DMS79 treated with DMSO at 0.1 percent for 48 hours (cell line): ENCODE results near the gene WDR72.
A peak's percentile ranks its signal among the peaks of the same experiment; 100 is the strongest.
"Not testable (repeated sequence)": the region's sequence is repeated elsewhere in the genome, so short reads cannot be mapped to it uniquely, and the experiment has no call there.

Experiments
- DNase-seq: peaks from one replicate; lab custom pipeline; 2025; lab: John Stamatoyannopoulos, UW

WDR72 gene

DNA sequence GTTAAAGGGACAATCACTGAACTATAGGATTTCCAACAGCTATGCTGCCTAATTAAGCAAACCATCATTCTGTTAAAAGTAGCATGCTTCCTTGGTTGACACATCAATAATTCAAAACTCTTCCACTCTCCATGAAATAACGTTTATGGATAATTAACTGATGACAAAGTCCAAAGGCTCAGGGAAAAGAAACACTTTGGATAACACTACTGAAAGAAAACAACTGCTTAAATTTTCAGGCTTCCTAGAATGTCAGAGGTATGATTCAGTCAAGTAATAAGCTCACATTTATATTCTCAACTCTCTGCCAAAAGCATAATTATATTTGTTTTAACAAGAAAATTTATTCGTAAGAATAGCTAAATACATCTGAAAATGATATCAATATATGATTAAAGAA lies 49.6 kb downstream of the WDR72 start:
- no peak for DNase-seq

DNA sequence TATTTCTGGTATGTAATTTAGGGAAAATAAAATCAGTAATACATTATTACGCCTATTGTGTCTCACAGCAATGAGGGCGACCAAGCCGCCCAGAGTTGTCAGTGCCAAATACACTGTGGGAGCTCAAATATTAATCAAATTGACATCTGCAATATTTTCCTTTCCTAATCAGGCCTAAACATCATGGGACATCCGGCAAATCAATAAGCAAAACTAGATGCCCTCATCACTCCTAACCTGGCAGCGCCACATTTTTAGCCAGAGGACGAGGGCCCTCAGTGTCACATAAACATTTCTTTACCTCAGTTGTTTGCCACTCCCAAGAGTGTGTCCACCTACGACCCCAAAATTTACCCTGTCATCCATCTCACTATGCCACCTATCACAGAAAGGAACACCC lies 64.1 kb downstream of the WDR72 start:
- no peak for DNase-seq

DNA sequence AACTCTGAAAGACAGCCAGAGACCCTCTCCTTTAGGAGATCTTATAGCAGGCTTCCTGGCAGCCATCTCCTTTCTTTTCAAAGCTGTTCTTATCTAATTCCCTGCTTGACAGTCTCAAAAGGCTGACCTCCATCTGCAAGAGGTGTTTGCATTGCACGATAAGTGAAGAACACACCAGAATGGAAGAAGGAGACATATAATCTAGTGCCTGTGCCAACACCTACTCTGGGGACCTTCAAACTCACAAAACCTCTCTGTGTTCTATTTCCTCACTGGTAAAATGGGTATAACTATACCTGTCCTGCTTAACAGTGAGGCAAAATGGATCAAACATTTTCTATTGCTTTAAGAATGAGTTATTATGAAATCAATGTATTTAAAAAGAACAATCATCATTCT lies 65.0 kb downstream of the WDR72 start:
- no peak for DNase-seq

DNA sequence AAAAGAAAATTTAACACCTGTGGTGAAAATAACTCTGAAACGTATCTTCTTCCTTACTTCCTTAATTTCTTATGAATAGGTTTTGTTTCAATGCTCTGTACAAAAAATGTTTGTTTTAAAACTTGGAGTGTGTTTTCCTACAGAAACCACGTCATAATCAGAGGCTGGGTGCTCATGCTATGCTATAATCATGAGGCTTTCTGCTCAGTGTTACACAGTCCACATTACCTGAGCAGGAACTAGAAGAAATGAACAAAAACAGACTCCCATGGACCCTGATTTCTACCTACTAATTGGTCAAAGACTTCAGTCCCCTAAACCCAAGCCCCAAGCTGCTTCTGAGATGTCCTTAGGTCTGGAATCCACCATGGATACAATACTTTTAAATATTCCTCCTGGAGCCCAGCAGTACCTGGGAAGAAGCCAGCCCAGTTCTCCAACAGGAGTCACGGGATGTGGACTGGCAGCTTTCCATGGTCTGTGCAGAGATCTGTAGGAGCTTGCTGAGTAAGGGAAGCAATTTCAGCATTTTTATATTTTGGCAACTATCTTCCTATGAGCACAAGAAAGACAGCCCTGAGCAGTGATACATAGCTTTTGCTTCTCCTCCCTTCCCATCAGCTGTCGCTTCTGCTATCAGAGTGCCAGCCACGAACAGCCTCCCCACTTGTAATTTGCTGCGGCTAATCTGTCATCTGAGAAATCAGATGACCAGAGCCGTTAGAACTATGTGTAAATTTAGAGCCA lies 65.6 kb downstream of the WDR72 start:
- DNase-seq: no peak

DNA sequence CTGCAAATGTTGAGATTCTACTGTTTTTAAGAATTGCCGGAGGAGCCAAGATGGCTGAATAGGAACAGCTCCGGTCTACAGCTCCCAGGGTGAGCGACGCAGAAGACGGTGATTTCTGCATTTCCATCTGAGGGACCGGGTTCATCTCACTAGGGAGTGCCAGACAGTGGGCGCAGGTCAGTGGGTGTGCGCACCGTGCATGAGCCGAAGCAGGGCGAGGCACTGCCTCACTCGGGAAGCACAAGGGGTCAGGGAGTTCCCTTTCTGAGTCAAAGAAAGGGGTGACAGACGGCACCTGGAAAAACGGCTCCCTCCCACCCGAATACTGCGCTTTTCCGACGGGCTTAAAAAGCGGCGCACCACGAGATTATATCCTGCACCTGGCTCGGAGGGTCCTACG lies 75.3 kb downstream of the WDR72 start:
- DNase-seq: not testable (repeated sequence)

DNA sequence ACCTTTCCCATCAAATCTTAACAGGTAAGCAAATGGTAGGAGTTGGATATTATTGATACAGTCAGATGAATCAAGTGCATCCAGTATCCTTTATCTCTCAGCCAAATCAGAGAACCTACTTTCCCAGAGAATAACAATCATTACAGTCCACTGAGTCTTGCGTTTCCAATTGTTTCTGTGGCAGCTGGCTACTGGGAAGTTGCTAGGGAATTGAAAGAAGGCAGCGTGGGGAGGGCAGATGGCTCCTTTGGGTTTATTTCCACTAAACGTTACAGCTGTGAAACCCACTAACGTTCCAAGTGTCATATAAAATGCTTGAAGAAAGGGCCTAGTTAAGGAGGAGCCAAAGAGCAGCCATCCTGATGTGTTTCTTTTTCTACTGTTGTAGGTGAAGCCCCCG lies 78.4 kb downstream of the WDR72 start:
- DNase-seq: no peak

DNA sequence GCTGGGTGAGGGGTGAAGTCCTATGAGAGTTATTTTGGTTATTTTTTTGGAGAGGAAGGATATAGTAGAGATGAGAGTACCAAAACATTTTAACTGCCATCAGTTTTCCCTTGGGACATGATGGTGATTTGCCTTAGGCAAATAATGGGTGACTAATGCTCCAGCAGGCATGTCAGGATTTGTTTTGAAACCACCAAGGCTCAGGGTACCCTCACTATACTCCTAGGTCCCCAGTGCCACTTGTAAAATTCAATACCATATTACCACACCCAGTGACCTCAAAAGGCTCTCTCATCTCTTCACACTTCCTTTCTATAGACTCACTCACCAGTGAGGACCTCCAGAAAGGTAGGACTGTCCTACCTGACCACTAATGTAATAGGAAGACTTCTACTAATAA lies 83.6 kb downstream of the WDR72 start:
- DNase-seq: no peak

DNA sequence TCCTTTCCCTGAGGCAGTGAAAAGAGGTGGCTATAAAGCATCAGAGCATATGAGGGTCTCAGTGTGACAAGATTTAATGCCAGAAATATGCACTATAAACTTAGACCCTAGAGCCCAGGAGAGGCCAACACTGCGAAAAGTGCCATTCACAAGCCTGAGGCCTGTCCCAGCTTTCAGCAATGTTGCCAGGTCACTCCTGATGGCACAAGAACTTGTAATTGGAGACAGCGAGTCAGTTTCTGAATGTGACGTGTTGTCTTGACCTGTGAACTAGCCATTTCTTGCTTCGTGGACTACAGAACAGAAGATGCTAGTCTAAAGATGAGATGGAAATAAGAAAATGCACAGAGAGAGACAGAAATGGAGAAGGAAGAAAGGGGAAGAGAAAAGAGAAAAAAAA lies 87.9 kb downstream of the WDR72 start:
- no peak for DNase-seq

DNA sequence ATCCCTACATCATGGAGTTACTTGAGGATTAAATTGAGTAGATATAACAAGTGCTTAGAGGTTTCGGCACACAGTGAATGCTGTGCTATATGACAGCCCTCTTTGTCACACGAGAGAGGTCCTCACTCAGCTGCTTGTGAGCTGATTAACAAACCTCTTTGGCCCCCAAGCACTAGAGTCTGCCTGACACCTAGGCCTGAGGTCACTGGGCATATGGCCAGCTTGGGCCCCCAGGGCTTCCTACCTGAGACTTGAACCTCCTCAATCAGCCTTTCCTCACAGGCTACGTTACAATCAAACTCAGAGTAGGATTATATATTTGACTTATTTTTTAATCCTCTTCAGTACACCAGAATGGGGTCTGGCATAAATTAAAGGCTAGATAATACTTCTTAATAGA lies 88.8 kb downstream of the WDR72 start:
- no peak for DNase-seq

DNA sequence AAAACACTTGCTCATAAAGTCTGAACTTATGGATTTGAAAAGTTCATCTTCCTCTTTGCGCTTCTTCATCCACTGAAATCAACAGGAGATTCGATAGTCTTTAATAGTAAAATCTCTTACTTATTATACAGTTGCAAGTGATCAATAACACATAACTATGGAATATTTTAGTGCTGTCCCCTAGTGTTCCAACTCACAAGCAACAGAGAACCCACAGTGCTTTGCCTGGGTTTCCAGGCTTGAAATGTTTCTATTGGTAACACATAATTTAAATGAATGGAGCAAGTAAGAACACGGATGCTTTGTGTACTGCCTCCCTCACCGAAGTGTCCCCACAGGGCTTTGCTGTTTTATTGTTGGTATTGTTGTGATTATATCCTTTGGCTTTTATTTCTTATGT lies 93.5 kb downstream of the WDR72 start:
- DNase-seq: no peak

DNA sequence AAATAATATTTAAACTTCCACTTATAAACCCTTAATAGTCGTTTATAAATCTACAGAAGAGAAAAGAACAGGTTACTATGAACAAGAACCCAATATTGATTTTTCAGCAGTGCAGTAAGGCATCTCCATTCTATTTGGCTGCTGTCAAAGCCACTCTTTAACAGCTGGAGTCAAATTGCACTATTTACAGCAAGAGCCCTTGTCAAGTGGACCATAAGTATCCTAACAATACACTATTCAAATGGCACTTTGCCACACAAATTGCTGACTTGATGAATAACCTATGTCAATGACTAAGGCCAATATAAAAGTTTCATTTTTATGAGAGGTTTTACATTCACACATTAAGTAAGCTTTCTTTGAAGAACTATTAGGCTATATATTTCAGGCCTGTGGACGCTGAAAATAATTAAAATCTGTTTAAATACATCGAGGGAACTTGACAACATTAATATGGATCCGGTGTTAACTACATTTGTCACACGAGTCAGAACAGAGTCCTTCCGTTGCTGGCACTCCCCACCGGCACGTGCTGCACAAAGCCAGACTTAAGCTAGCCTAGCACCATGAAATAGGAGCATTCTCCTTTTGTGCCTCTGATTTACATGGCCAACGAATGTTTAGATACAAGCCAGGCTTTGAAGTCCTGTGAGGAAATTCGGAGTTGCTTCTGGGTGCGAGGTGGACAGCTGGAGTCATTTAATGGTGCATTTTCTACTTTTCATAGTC lies 100.5 kb downstream of the WDR72 start:
- DNase-seq: peak; percentile 91

DNA sequence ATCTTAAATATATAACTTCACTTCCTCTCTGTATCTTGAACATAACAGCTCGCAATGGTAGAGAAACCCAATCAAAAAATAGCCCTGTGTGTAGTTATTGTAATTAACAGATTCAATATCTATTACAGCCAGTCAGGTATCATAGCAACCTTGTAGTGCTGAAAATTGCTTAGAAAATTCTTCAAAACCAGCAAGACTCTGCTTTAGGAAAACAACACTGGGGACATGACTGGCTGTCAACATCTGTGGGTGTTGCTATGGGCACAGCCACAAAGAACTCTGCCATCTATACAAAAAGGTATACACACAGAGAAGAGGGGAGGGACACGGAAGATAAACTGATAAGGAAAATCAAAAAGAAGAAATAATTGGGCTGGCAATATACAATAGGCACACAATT lies 101.2 kb downstream of the WDR72 start:
- peak; percentile 74 for DNase-seq

DNA sequence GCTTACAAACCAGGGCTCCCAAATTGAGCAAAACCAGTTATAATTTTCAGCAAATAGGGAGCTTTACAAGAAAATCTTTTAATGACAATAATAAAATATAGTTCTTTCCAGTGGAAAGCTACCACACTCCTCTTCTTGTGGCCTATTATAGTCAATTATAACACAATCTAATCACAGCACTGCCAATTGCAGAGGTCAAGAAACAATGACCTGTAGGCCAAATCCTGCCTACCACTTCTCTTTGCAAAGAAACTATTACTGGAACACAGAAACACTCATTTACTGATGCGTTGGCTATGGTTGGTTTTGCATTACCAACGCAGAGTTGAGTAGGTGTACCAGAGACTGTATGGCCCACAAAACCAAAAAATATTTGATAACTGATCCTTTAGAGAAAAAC lies 110.5 kb downstream of the WDR72 start:
- no peak for DNase-seq

DNA sequence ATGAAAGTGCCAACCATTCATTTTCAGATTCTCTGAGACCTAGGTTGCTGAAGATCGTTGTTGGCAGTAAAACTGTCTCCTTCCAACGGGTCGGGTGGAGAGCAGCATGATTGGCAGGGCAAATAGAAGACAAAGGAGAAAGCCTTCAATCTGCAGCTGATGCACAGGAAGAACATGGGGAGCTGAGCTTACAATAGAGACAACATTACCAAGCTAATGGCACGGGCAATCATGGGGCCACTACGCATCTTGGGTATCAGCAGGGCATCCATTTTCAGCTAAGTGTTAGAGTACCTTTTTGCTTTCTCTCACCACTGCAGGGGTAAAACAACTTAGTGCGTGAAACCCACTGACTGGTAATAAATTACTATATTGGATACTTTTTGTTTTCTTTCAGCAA lies 114.8 kb downstream of the WDR72 start:
- no peak for DNase-seq

DNA sequence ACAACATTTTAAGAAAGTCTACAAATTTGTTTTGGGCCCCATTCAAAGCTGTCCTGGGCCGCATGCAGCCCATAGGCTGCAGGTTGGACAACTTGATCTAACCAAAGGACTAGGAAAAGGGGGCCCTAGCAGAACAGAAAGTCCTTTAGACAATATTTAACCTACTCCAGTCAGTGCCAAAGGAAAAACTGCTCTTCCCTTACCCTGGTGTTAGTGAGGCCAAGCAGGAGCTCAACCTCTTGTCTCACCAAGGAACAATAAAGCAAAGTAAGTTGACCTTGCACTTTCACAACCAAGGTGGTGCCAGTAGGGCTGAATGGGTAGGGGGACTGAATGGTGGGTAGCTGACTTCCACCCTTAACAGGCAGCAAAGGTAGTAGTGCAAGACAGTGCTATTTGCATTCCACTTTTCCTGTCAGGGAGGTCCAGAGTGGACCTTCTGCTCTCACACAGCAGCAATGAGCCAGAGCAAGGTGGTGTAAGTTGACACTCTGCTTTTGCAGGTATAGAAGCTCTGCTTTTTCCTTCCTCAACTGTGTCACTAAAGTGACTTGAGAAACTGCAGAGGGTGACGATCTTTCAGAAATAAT lies 124.9 kb downstream of the WDR72 start:
- no peak for DNase-seq

DNA sequence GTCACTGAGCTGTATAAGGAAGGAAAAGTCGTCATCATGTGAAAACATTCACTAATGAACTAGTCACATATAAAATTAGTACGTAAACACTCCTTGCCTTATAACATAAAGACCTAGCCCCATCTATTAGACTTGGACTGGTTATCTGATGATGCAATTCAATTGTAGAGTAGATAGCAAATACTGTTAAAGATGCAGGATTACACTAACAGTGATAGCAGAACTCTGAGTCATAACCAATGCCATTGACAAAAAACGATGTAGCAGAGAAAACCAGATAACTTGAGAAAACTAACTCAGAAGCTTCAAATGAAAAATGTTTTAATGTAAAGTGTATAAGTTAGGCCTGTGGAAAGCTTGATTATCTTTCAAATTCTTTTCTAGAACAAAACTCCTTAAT lies 132.2 kb downstream of the WDR72 start:
- no peak for DNase-seq

DNA sequence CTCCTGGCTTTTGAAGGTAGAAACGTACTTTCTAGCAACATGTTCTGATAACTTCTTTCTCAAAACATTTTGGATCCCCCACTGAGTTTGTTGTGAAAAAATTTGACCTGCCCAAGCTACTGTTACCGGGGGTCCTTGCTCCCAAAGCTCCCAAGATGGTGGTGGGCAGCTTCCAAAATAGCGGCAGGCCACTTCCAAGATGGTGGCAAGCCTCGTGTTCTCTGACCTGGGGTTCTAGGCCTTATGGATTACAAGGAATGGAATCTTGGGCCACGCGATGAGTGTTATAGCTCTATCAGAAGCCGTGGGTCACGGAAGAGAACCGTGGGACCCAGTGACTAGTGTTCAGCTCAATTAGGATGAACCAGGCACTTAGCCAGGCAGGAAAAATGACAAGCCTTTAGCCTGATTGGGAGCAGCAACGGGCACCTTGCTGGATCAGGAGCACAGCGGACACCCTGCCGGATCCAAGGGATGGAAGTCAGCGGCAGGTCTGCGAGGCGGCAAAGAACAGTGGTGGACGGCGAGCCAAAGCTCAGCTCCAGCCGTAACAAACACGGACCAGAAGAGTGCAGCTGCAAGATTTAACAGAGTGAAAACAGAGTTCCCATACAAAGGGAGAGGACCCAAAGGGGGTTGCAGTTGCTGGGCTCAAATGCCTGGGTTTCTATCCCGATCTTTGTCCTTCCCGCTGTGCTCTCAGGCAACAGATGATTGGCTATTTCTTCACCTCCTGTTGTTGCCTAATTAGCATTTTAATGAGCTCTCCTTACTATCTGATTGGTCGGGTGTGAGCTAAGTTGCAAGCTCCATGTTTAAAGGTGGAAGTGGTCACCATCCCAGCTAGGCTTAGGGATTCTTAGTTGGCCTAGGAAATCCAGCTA lies 133.3 kb downstream of the WDR72 start:
- no peak for DNase-seq

DNA sequence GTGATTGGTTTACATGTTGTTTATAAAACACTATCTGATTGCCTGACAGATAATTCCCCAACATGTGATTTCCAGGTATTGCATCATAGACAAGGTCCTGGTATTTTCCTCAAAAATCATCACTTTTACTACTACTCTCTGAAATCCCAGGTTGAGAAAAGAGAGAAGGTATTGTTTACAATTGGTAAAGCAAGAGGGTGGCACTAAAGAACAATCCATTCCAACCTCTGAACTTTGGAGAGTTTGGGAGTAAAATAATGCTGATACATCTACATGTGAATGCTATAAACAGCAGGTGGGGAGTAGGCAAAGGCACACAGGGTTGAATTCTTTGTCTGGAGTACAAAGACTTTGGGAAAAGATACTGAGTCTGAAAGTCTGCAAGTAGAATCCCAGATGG lies 134.2 kb downstream of the WDR72 start:
- DNase-seq: no peak

DNA sequence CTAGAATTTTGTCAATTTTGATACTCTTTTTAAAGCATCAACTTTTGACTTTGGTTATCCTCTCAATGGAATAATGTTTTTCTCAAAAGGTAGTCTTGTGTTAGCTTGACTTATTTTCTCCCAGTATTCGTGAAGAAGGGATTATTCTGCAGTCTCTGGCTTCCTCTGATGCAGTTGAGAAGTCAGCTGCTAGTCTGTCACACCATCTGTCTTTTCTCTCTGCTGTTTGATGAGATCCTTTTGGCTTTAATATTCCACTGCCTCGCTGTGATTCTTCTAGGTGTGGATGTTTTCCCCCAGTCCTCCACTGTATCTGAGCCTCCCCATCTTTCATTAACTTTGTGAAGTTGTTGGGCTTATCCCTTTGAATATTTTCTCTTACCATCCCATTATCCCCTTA lies 141.0 kb downstream of the WDR72 start:
- DNase-seq: no peak

DNA sequence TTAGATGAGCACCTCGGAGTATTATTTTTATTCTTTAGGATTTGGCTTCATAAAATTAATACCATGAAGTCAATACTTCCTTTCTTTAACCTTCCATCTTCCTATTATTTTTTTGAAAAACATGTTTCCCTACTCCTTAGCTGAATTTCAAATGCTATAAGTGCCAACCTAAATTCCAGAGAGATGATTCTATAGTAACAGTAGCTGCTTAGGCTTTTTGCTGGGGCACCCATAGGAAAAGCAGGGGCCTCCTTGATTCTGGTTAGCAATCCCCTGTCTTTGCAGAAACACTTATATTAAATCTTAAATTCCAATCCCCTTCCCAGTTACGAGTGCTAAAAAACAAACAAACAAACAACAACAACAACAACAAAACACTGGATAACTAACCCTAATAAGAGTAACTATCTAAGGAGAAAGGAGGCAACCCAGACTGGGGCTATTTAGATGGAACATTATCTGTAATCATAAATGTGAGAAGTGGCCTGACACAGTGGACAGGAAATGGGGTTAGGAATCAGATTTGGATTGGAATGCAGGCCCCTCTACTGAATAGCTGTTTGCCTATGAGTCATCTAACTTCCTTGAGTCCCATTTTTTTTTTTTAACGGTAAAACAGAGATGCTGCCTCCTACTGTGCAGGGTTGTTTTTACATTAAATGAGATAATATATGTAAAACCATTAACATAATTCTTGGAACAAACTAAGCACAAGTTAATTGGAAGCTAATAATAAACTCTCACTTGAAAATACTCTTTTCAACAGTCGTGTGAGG lies 148.1 kb downstream of the WDR72 start:
- no peak for DNase-seq

DNA sequence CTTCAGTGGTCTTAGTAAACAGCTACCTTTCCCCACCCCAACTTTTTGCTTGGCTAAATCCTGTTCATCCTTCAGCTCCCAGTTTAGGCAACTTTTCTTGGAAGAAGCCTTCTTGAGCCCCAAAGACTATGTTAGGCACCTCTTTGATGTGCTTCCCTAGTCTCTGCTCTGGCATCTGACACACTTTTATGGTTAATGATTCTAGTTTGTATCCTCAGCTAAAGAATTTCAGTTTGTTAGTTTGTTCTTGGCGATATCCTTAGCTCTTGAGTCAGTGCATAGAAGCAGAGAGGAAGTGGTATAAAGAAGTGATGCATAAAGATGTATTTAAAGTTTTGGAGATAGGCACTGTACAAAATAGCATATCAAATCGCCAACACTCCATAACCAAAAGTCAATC lies 168.4 kb downstream of the WDR72 start:
- DNase-seq: no peak

DNA sequence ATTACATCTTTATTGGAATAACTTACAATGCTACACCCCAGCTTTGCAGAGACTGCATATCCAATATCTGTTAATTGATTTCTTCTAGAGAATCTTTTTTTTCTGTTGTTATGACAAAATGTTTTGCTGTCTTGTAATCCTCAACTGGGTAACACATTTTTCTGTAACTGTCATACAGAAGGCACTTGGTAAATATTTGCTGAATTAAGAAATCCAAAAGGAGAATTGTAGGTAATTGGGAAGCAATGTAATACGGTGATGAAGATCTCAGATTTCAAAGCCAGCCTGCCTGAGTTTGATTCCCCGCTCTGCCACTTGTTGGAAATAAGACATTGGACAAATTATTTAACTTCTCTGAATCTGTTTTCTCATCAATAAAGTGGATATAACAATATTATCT lies 169.1 kb downstream of the WDR72 start:
- DNase-seq: no peak
